ENCODE data around the gene P2RX1. TPM values are rescaled to one million over a fixed set of nuclear protein-coding genes. Genes with fewer than 3 reads are reported as not detected.

Gene P2RX1
- polyA plus RNA-seq, 3 donors: 22.9 to 117 (median 33.8) TPM

GRCh38 chr17:3918372-3919122 lies 2.3 kb upstream of the P2RX1 start:
- no peaks in the 10 kb centered on the region for H3K27me3 ChIP-seq (ENCODE audit: control insufficient read depth in 2 of 2, insufficient read depth in 2 of 2, low read length in 2 of 2)
- H3K4me3 ChIP-seq (replicated peaks in 1 of 3; ENCODE audit: low read depth in 2 of 3, low read length in 3 of 3): no peak overlapping the region
- Mint-ChIP-seq H3K27ac (peak overlapping the region in 4 of 7 donors; percentile 33 to 83 (median 76)), H3K4me1 (peaks cover 38% of the 10 kb centered on the region), H3K36me3 (peaks cover 7 to 10% of the 10 kb centered on the region in 2 donors), H3K4me3 (no peak overlapping the region), H3K9me3 (peaks cover 0 to 3% (median 0%) of the 10 kb centered on the region in 7 donors), H3K27me3 (ENCODE audit: low read depth in 3 of 3) (peaks cover 0 to 5% (median 3%) of the 10 kb centered on the region in 3 donors)
- 71% methylated on average over 7 of the region's 8 CpGs for WGBS (ENCODE audit: insufficient coverage)
- H3K27ac ChIP-seq (ENCODE audit: low read depth in 1 of 2, low read length in 2 of 2): peak overlapping the region in 1 of 2 donors; percentile 61
- H4K20me1 ChIP-seq (ENCODE audit: insufficient read depth, low read length): peaks cover 23% of the 10 kb centered on the region
- H3K4me1 ChIP-seq (ENCODE audit: control insufficient read depth in 1 of 2, insufficient read depth in 2 of 2, low read length in 2 of 2): peaks cover 50 to 51% of the 10 kb centered on the region in 2 donors
- no peak for TF ChIP-seq CTCF (IDR thresholded peaks at IDR 0.05)
- DNase-seq: no peak
- H3K9me3 ChIP-seq (replicated peaks in 1 of 2; ENCODE audit: control insufficient read depth in 1 of 2, insufficient read depth in 1 of 2, low read length in 2 of 2): no peaks in the 10 kb centered on the region
- no peak overlapping the region for H2AFZ ChIP-seq (ENCODE audit: insufficient read depth, low read depth, low read length, poor library complexity, severe bottlenecking)
- H3K79me2 ChIP-seq (ENCODE audit: insufficient read depth, low read length): peaks cover 36% of the 10 kb centered on the region
- intact Hi-C loops (cut with micrococcal nuclease): loop anchor here (5.0 to 10.0 kb wide), 2 partner anchors 44 to 54 kb away; partner anchors contain the start of gene ATP2A3 (in 1 of the 2)
- H3K36me3 ChIP-seq (replicated peaks in 1 of 2; ENCODE audit: control insufficient read depth in 1 of 2, insufficient read depth in 2 of 2, low read length in 2 of 2): peaks cover 0 to 1% of the 10 kb centered on the region in 2 donors
- no peak overlapping the region for H3K9ac ChIP-seq (ENCODE audit: insufficient read depth, low read length, poor library complexity, severe bottlenecking)
- H3K4me2 ChIP-seq (replicated peaks; ENCODE audit: extremely low read depth, low read length, poor library complexity, severe bottlenecking): no peak overlapping the region

- peaks cover 47% of the 10 kb centered on the region for H3K79me2 ChIP-seq (ENCODE audit: insufficient read depth, low read length)
- H2AFZ ChIP-seq (ENCODE audit: insufficient read depth, low read depth, low read length, poor library complexity, severe bottlenecking): peak overlapping the region; percentile 73
- H3K4me1 ChIP-seq (ENCODE audit: control insufficient read depth in 1 of 2, insufficient read depth in 2 of 2, low read length in 2 of 2): peaks cover 58 to 62% of the 10 kb centered on the region in 2 donors
- H3K9me3 ChIP-seq (replicated peaks in 1 of 2; ENCODE audit: control insufficient read depth in 1 of 2, insufficient read depth in 1 of 2, low read length in 2 of 2): no peaks in the 10 kb centered on the region
- Mint-ChIP-seq H3K9me3 (peaks cover 0 to 4% (median 0%) of the 10 kb centered on the region in 7 donors), H3K4me1 (peaks cover 46% of the 10 kb centered on the region), H3K36me3 (peaks cover 15 to 17% of the 10 kb centered on the region in 2 donors), H3K4me3 (peak overlapping the region; percentile 96 to 97), H3K27me3 (ENCODE audit: low read depth in 3 of 3) (peaks cover 0 to 5% (median 3%) of the 10 kb centered on the region in 3 donors), H3K27ac (peak overlapping the region; percentile 94 to 99 (median 98))
- peak overlapping the region; percentile 91 for H3K9ac ChIP-seq (ENCODE audit: insufficient read depth, low read length, poor library complexity, severe bottlenecking)
- peaks cover 0 to 4% of the 10 kb centered on the region in 2 donors for H3K36me3 ChIP-seq (replicated peaks in 1 of 2; ENCODE audit: control insufficient read depth in 1 of 2, insufficient read depth in 2 of 2, low read length in 2 of 2)
- TF ChIP-seq CTCF (IDR thresholded peaks at IDR 0.05): no peak
- peak overlapping the region; percentile 99 for H3K4me2 ChIP-seq (replicated peaks; ENCODE audit: extremely low read depth, low read length, poor library complexity, severe bottlenecking)
- peak overlapping the region in 1 of 3 experiments; percentile 92 for H3K4me3 ChIP-seq (replicated peaks in 1 of 3; ENCODE audit: low read depth in 2 of 3, low read length in 3 of 3)
- H4K20me1 ChIP-seq (ENCODE audit: insufficient read depth, low read length): peaks cover 33% of the 10 kb centered on the region
- intact Hi-C loops (cut with micrococcal nuclease): loop anchor here (2.0 to 10.0 kb wide), 3 partner anchors 43 to 53 kb away; partner anchors contain the start of gene ATP2A3 (in 1 of the 2)
- 7% methylated on average over 10 of the region's 11 CpGs for WGBS (ENCODE audit: insufficient coverage)
- peak in 2 of 3 donors; percentile 10 to 31 for DNase-seq
- no peaks in the 10 kb centered on the region for H3K27me3 ChIP-seq (ENCODE audit: control insufficient read depth in 2 of 2, insufficient read depth in 2 of 2, low read length in 2 of 2)
- peak overlapping the region; percentile 80 to 96 for H3K27ac ChIP-seq (ENCODE audit: low read depth in 1 of 2, low read length in 2 of 2)
These were observed 1.2 kb upstream of the P2RX1 start for GRCh38 chr17:3917391-3917931.

Measured in CD14-positive monocyte (primary cell).